GM15510 (cell line): ENCODE results near the gene C12orf43.

Experiments used
- POLR2A ChIP-seq: IDR thresholded peaks from 3 replicates; pipeline ENCODE4 v1.6.1; 2011; ENCODE audit warnings: borderline replicate concordance; ENCODE audit not compliant: insufficient read length; ENCODE audit errors: extremely low read depth

The C12orf43 gene

GRCh38 chr12:120992989-120993388 is 23.3 kb downstream of the C12orf43 start:
- TF ChIP-seq POLR2A = no peak

GRCh38 chr12:120991965-120992364 is 24.3 kb downstream of the C12orf43 start:
- TF ChIP-seq POLR2A = no peak

- no peak for TF ChIP-seq POLR2A
These were observed 25.7 kb downstream of the C12orf43 start for GRCh38 chr12:120990487-120991055.

- no peak for TF ChIP-seq POLR2A
These were observed 26.6 kb downstream of the C12orf43 start for GRCh38 chr12:120989687-120990086.

GRCh38 chr12:120988658-120989057 is 27.6 kb downstream of the C12orf43 start:
- TF ChIP-seq POLR2A = no peak

- TF ChIP-seq POLR2A = no peak
These were observed 28.1 kb downstream of the C12orf43 start for GRCh38 chr12:120988234-120988633.

GRCh38 chr12:120984351-120984898 is 31.9 kb downstream of the C12orf43 start:
- TF ChIP-seq POLR2A = no peak

GRCh38 chr12:120983759-120984158 is 32.5 kb downstream of the C12orf43 start:
- no peak for TF ChIP-seq POLR2A

- no peak for TF ChIP-seq POLR2A
These were observed 33.6 kb downstream of the C12orf43 start for GRCh38 chr12:120982659-120983058.

GRCh38 chr12:120981407-120981941 is 34.8 kb downstream of the C12orf43 start:
- TF ChIP-seq POLR2A = no peak

- no peak for TF ChIP-seq POLR2A
These were observed 35.4 kb downstream of the C12orf43 start for GRCh38 chr12:120980800-120981368.

GRCh38 chr12:120979862-120980696 is 36.2 kb downstream of the C12orf43 start:
- no peak for TF ChIP-seq POLR2A

- no peak for TF ChIP-seq POLR2A
These were observed 36.9 kb downstream of the C12orf43 start for GRCh38 chr12:120979220-120979861.

GRCh38 chr12:120978296-120979219 is 37.7 kb downstream of the C12orf43 start, which contains the start of gene HNF1A:
HNF1A (plus strand) TSS chr12:120978543; CDS start chr12:120978769, 226 bp downstream.
- TF ChIP-seq POLR2A = no peak

- TF ChIP-seq POLR2A = no peak
These were observed 38.6 kb downstream of the C12orf43 start for GRCh38 chr12:120977531-120978295.
